GM21786 (cell line): ENCODE measurements around the gene TEX36.
"Not testable (repeated sequence)": the region's sequence is repeated elsewhere in the genome, so short reads cannot be mapped to it uniquely, and the experiment has no call there.

Experiments
- ATAC-seq: cut with Tn5 transposase; IDR thresholded peaks from one replicate; pipeline ENCODE4 v1.9.1; 2021; ENCODE audit not compliant: unreplicated experiment

The TEX36 gene

DNA sequence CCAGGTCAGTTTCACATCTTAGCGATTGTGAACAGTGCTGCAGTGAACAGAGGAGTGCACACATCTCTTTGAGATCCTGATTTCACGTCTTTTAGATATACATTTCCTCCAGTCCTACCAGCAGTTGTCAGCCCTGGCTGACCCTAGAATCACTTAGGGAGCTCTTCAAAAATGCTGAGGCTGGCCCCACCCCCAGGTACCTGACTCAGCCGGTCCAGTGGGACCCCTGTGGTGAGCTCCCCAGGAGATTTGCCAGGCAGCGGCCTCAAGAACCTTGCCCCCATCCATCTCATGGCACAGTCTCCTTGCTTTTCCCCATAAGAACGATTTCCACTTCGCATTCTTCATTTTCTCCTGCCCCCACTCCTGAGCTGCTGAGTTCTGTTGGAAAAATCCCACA lies 45.5 kb downstream of the TEX36 start:
- no peak for ATAC-seq

DNA sequence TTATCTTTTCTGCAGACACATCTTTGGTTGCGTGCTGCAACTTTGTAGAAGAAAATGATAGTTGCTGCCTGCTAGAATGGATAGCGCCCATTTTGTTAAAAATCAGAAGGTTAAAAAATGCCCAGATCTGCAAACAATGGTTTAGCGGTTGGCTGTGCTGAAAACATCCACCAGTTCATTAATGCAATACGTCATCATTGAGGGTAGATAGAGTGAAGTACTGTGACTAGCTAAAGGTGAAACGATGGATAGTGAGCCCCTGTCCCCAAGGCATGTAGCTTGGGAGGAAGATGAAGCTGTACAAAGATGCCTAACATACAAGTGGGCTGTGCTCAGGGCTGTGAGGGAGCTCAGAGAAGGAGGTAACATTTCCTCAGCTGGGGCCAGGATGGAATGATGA lies 48.4 kb downstream of the TEX36 start:
- no peak for ATAC-seq

DNA sequence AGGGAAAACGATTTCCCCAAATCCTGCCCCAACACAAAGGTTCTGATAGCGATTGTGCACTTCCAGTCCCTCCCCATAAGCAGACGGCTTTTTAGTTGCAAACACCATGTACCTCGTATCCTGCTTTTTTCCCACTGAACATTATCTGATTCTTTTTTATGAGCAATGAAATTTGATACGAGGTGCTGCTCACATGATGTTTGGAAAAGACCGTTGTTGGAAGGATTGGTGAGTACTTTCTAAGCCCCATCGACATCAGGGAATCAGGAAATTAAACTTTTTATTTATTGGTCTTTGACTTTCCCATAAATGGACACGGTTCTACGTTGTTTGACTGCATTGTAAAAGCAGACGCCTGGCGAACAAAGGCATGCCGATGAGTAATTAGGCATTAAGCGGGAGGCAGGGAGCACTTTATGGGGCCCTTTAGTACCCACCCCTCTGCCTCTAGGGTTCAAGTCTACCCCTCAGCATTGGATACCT lies 49.4 kb downstream of the TEX36 start:
- no peak for ATAC-seq

DNA sequence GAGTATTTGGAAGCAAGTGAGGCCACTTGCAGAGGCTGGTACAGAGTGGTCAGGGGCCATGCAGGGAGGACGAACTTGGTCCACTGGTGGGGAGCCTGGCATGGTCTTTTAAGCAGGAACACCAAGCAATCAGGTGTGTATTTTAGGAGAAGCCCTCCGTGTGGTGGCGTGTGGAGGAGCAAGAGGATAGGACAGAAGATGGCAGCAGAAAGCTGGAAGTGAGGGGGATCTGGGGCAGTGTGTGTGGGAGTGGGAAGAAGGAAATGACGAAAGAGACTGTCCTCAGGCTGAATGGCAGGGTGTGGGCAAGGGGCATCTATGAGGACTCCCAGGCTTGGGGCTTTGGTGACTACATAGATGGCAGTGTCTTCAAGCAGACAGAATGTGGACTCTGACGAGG lies 51.2 kb downstream of the TEX36 start:
- no peak for ATAC-seq

DNA sequence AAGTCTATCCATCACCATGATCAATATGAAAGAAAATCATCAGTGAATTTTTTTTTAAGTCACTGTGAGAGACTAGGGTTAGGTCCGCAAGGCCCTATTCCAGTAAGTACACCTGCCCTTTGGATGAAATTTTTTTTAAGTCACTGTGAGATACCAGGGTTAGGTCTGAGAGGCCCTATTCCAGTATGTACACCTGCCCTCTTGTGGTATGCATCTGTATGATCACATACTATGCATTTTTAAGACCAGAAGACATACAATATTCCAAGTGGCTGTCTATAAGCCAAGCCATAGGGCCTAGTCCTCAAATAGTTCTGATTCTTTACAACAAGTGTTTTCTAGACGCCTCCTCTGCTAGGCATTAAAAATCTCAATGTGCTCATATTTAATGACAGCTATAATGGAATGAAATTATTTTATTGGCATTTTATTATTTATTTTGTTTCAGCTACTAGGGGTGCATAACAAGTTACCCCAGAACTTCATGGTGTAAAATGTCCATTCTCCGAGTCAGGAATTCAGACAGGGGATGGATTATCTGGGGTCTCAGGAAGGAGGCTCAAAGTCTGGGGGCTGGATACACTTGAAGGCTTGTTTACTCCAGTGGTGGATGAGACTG lies 53.1 kb downstream of the TEX36 start:
- ATAC-seq, result no peak

DNA sequence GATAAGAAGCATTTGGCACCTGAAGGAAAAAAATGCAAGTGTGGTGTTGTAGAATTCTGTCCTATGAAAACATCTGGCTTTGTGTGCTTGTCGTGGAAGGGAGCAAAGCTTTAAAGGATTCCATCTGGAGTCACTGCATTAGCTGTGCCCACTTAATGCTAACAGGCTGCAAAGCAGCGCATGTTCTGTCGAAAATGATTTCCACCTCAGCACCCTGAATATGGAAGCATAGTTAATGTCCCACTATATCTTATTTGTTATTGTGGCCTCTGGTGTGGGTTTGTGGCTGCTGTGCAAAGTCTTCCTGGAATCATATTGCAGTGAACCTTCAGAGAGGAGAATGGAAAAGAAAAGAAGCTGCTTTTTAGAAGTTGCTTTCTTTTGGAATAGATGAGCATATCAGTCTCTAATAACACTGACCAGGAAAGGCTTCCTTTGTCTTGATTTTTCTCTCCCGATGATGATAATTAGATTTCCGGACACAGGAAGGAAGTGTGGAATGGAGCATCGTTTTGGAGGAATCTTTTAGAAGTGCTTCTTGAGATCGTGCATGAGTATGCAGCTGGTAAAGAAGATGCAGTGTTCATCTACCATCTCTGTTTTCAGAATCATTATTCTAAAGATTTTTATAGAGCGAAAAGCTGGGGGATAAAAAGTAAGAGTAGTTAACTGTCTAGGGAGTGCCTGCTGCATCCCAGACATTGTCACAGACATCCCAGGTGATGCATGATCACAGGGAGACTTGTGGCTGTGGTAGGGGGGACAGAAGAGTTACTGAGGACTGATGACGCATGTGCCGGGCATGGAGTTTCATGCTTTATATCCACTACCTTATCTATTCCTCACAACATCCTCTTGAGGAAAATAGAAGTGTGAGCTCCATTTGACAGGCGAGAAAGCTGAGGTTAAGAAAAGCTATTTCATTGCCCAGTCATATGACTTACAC lies 54.6 kb downstream of the TEX36 start:
- no peak for ATAC-seq

DNA sequence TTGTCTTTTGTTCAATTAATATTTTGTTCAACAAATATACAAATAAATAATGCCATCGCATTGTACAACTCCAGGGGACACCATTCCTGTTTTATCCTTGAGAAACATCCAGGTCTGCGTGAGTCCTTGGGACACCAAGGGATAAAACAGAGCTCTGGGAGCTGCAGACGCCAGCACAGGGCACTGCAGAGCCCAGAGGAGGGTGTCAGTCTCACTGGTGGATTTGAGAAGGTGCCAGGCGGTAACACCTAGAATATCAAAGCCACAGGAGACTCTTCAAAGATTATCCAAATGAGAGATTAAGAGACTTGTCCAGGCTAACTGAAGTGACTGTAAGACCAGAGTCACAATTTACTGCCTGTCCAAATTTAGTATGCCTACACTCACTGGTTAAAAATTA lies 55.3 kb downstream of the TEX36 start:
- ATAC-seq, result no peak

DNA sequence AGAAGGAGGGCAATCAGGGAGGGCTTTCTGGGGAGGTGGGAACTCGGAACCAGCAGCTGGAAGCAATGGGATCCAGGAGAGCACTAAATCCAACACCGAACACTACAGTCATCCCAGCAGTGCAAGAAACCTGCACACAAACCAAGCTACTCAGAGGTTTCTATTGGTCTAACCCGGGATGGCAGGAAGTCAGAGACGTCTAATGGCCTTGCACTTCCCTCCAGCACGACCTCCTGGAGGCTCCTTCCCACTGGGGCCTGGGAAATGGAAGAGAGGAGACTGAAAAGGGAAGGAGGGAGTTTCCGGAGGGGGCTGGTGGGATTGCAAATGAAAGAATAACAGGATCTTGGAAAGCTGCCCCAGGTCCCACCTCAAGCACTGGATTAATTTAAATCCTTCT lies 56.3 kb downstream of the TEX36 start:
- ATAC-seq, result no peak

DNA sequence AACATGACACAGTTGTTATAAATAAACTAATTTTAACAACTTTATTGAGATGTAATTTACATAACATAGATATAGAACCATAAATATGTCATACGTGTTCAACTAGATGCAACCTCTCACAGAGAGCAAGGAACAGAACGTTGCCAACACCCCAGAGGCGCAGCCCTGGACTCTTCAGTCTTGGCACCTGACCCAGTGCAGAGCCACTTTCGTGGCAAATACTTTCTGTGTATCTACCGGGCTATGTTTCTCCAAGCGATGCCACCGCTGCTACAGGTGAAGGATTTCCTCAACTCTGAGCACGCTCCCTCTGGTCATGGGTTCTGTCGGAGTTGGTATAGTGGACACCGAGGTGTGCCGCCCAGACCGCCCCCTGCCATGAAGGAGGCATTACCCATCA lies 57.4 kb downstream of the TEX36 start:
- ATAC-seq, result no peak

DNA sequence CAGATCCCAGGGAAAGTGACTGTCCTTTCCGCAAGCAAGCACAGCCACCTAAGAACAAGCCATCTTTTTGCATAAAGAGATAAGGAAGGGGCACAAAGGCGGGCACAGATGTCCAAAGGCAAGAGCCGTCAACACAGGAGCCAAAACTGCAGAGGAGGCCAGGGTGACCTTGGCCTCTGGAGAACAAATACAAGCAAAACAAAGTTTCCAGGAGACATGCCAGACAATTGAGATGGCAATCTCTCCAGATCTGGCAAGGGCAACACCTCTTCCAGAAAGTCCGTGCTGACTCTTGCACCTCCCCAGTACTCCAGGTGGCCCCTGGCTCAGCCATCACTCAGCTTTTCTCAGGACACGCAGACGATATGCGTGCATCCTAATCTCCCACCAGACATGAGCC lies 58.2 kb downstream of the TEX36 start:
- no peak for ATAC-seq

DNA sequence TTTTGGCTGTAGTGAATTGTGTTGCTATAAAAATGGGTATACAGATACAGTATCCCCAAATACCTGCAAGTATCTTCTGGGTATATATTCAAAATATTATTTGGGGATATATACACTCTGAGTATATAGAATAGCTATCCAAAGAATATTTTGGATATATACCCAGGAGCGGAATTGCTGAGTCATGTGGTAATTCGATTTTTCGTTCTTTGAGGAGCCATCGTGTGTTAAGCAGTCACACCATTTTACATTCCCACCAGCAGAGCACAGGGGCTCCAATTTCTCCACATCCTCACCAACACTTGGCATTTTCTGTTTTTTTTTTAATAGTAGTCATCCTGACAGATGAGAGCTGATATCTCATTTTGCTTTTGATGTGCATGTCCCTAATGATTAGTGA lies 61.9 kb downstream of the TEX36 start:
- no peak for ATAC-seq

DNA sequence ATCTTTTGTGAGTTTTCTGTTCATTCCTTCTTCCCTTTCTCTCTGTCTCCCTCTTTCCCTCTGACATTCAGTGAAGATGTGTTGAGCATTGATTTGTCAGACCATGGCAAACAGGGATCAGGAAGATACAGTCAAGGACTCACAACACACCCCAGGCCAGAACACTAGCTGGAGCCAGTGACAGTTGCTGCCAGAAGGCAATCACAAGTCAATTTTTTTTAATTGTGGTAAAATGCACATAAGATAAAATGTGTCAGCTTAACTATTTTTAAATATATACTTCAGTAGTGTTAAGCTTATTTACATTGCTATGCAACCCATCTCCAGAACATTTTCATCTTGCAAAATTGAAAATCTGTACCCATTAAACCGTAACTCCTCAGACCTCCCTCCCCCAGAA lies 62.6 kb downstream of the TEX36 start:
- ATAC-seq, result no peak

DNA sequence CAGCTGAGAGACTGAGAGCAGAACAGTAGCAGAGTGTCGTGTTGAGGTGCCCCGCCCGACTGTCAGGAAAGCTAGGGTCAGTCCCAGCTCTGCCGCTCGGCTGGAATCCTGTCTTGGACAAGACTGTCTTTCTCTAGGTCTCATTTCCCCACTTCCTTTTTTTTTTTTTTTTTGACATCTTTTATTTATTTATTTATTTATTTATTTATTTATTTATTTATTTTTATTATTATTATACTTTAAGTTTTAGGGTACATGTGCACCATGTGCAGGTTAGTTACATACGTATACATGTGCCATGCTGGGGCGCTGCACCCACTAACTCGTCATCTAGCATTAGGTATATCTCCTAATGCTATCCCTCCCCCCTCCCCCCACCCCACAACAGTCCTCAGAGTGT lies 69.9 kb downstream of the TEX36 start:
- ATAC-seq, result not testable (repeated sequence)

DNA sequence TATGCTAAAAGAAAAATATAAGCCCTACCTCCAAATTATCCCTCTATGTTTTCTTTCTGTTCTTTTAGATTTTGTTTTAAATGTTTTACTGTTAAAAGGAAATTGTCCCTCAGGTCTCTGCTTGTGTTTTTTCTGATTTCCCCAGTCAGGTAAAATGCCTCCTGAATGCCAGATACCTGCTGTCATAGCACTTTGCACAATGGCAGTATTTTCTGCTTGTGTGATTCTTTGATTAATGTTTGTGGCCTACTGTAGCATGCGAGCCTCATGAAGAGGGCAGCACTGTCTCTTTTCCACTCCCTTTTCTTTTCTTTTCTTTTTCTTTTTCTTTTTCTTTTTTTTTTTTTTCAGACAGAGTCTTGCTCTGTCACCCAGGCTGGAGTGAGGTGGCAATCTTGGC lies 71.2 kb downstream of the TEX36 start:
- ATAC-seq, result no peak

DNA sequence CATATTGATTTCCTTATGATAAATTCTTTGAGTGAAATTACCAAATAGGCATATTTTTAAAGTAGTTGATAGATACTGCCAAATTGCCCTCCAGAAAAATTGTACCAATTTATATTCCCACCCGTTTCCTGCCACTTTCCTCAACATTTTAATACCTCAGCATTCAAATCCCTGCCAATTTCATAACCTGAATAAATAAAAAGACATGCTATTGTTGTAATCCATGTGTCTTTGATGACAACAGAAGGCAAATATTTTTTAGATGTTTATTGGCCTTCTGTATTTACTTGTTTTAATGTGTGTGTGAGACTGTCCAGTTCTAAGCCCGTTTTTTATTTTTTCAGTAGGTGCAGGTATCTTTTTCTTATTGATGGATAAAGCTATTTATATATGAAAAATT lies 71.7 kb downstream of the TEX36 start:
- ATAC-seq, result no peak

DNA sequence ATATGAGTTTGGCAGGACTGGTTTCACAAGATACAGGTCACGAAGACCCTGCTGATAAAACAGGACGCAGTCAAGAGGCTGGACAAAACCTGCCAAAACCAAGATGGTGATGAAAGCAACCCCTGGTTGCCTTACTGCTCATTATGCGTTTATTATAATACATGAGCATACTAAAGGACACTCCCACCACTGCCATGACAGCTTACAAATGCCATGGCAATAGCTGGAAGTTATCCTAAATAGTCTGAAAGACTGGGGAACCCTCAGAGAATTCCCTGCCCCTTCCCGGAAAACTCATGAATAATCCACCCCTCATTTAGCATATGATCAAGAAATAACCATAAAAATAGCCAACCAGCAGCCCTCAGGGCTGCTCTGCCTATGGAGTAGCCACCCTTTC lies 73.1 kb downstream of the TEX36 start:
- no peak for ATAC-seq

DNA sequence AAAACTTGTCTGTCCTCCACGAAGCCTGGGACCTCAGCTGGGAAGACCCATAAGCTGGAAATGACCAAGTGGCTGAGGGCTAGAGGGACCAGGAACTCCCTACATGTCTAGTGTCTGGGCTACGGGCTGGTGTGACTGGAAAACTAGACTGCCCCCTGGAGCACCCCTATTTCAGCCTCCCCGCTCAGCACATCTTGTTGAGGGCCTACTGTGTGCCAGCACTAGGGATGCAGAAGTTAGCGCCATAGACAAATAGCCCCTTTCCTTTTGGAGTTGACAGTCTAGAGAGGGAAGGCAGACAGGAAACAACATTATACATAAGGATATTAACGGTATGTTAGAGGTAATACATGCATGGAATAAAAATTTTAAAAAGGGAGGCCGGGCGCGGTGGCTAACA lies 74.5 kb downstream of the TEX36 start:
- no peak for ATAC-seq

DNA sequence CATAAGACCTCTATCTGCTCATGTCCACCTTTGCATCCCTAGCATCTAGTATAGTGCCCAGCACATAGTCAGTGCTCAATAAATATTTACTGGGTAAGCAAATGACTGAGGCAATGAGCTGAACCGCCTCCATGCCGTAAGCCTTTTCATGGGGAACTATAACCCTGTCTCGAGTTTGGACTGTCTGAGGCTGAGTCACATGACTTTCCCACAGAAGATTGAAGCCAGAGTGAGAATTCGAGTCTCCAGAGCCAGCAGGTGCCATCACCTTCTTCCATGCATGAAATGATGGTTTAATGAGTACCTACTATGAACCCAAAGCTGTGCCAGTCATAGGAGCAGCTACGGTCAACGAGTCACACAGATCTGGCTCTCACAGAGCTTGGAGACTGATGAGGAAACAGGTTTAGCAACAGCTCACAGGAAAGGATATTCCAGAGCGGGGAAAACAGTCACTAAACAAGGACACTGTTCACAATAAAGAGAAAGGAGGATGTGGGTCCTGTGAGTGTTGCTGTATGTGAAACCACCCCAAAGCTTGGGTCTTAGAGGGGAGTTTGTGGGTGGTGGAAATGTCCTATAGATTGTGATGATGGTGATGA lies 75.2 kb downstream of the TEX36 start:
- ATAC-seq, result no peak

DNA sequence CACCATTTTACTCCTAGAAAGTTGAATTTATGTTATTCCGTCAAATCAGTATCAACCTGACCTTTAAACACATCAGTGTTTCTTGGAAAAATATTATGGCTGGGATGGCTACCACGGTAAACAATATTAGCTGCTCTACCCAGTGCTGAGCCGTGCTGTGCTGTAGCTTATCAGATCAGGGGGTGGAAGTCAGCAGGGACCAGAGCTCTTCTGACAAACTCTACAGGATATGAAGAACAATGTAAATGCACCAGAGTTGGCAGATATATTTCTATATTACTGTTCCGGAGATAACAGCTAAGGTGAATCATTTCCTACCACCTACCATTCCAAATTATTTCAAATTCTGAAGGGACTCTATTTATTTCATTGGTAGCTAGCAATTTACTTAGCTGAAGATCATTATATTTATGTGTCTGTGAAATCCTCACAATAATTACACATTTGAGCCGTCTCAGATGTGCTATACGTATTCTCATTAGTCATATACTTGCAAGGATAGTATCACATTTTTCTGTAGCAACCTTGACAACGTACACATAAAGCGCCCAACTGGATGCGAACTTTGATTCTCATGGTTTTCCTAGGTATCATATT lies 76.5 kb downstream of the TEX36 start:
- no peak for ATAC-seq
